ENCODE results near the gene GNA14. TPM values are rescaled to one million over a fixed set of nuclear protein-coding genes. Genes with fewer than 3 reads are reported as not detected.

The GNA14 gene
- total RNA-seq, 1 experiment from 2014 or later = 0.37 TPM

DNA sequence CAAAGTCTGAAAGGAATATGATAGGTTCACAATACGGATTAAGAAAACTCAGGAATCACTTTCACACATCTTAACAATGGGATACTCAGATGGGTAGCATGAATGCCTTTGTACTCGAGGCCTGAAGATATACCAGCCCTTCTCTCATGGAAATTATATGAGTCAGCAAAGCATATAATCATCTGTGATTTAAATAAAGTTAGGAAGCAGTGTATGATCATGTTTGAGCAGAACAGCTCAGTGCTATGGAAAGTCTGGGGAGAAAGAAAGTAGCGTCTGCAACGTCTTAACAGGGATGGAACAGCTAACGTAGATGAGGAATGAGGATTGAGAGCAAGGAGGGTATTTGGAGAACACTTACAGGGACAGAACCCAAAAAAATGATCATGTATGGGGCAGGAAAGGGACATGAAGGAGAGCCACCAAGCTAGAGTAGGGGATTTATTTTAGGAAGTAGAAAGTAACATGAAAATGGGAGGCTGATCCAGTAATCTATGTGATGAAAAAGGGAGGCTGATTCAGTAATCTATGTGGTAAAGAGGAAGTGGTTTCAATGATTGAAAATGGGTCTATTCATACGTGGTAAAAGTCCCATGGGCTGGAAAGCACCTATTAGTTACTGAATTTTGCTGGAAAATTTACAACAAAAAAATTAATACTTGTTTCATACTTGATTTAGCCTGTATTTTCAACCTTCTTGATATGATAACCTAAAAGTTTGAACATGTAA lies 85.9 kb downstream of the GNA14 start:
- no peak overlapping the region for H3K27ac ChIP-seq (ENCODE audit: insufficient read length, low read depth, low read length)

More for the DNA sequence above, 85.9 kb downstream of the GNA14 start:
- H3K4me1 Mint-ChIP-seq = peaks cover 0 to 6% of the 10 kb centered on the region in 2 experiments; a peak in 3 of 4 replicates
- H3K18ac ChIP-seq (ENCODE audit: insufficient read length, low read depth, low read length) = no peak overlapping the region
- H3K23ac ChIP-seq (ENCODE audit: insufficient read length, low read depth, low read length) = no peak overlapping the region
- no peaks in the 10 kb centered on the region for H3K23me2 ChIP-seq (ENCODE audit: insufficient read length, low read depth, low read length, poor library complexity, severe bottlenecking)
- H3K9me3 ChIP-seq (ENCODE audit: control insufficient read depth, low read depth, low read length) = no peaks in the 10 kb centered on the region
- no peak overlapping the region for H2BK120ac ChIP-seq (ENCODE audit: low read depth, low read length, poor library complexity, severe bottlenecking)
- no peaks in the 10 kb centered on the region for H3K27me3 Mint-ChIP-seq (ENCODE audit: low read depth)
- no CpG with 5 or more reads among the region's 6 CpGs for WGBS (ENCODE audit: extremely low coverage, insufficient read length, low lambda C conversion rate)
- no peak overlapping the region for H2AK5ac ChIP-seq (ENCODE audit: insufficient read length, low read length)
- no peak overlapping the region for H2BK5ac ChIP-seq (ENCODE audit: insufficient read length, low read length)
- H3K4me3 Mint-ChIP-seq = no peak overlapping the region
- no peak overlapping the region for H2BK12ac ChIP-seq (ENCODE audit: insufficient read length, low read depth, low read length)
- no peak for DNase-seq
- H3K36me3 Mint-ChIP-seq (ENCODE audit: insufficient read depth in 1 of 3, low read depth in 3 of 3) = no peaks in the 10 kb centered on the region
- no peak overlapping the region for H3K9ac ChIP-seq (ENCODE audit: extremely low read depth, insufficient read length, low read length)
- peaks cover 2% of the 10 kb centered on the region; the same call in 1 of the 2 replicates for H3K4me1 ChIP-seq (ENCODE audit: insufficient read depth, low read length)
- no peak overlapping the region for H4K91ac ChIP-seq (ENCODE audit: insufficient read length, low read depth, low read length)
- no peak overlapping the region for H2AFZ ChIP-seq (ENCODE audit: low read length)
- H3T11ph ChIP-seq (ENCODE audit: low read length) = no peak overlapping the region
- H2BK15ac ChIP-seq (ENCODE audit: low read depth, low read length) = 0 out of 2 replicates have a peak overlapping the region, but pooled peaks have one; percentile 76
- H3K79me1 ChIP-seq (ENCODE audit: insufficient read depth, low read depth, low read length, poor library complexity, severe bottlenecking) = no peaks in the 10 kb centered on the region
- no peaks in the 10 kb centered on the region for H3K27me3 ChIP-seq (ENCODE audit: insufficient read depth, low read length)
- no peak overlapping the region for H2BK20ac ChIP-seq (ENCODE audit: low read depth, low read length, poor library complexity, severe bottlenecking)
- no peak overlapping the region for H3K4ac ChIP-seq (ENCODE audit: low read depth, low read length)
- no peak overlapping the region for H4K5ac ChIP-seq (ENCODE audit: insufficient read length, low read depth, low read length)
- no peaks in the 10 kb centered on the region for H3K79me2 ChIP-seq (ENCODE audit: insufficient read depth, low read length)
- no peak overlapping the region for H3K27ac Mint-ChIP-seq
- no peaks in the 10 kb centered on the region for H4K20me1 ChIP-seq (ENCODE audit: control insufficient read depth, insufficient read depth, insufficient read length)
- no peak overlapping the region for H3K4me2 ChIP-seq (ENCODE audit: insufficient read depth, insufficient read length, low read length)
- no peaks in the 10 kb centered on the region for H3K9me3 Mint-ChIP-seq
- H3K56ac ChIP-seq (ENCODE audit: insufficient read length, low read depth, low read length) = no peak overlapping the region
- H3K14ac ChIP-seq (ENCODE audit: insufficient read depth, low read length) = no peak overlapping the region
- TF ChIP-seq, protein P1, sequence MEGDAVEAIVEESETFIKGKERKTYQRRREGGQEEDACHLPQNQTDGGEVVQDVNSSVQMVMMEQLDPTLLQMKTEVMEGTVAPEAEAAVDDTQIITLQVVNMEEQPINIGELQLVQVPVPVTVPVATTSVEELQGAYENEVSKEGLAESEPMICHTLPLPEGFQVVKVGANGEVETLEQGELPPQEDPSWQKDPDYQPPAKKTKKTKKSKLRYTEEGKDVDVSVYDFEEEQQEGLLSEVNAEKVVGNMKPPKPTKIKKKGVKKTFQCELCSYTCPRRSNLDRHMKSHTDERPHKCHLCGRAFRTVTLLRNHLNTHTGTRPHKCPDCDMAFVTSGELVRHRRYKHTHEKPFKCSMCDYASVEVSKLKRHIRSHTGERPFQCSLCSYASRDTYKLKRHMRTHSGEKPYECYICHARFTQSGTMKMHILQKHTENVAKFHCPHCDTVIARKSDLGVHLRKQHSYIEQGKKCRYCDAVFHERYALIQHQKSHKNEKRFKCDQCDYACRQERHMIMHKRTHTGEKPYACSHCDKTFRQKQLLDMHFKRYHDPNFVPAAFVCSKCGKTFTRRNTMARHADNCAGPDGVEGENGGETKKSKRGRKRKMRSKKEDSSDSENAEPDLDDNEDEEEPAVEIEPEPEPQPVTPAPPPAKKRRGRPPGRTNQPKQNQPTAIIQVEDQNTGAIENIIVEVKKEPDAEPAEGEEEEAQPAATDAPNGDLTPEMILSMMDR (conservative IDR thresholded peaks at IDR 0.05) = no peak
- H4K8ac ChIP-seq (replicated peaks; ENCODE audit: insufficient read length, low read depth, low read length) = no peak overlapping the region
